SK-N-MC (cell line): Measurements from ENCODE around the gene PPARG.

ENCODE experiments used
- EZH2 ChIP-seq: fragments of 200-600 bp; sonication (generic); IDR thresholded peaks from one replicate; pipeline ENCODE4 v1.6.1; 2017; ENCODE audit warnings: antibody characterized with exemption
- POLR2AphosphoS5 ChIP-seq: IDR thresholded peaks from 2 replicates; pipeline ENCODE4 v1.6.1; 2012; ENCODE audit warnings: mild to moderate bottlenecking, low read depth, low read length, borderline replicate concordance

DNA sequence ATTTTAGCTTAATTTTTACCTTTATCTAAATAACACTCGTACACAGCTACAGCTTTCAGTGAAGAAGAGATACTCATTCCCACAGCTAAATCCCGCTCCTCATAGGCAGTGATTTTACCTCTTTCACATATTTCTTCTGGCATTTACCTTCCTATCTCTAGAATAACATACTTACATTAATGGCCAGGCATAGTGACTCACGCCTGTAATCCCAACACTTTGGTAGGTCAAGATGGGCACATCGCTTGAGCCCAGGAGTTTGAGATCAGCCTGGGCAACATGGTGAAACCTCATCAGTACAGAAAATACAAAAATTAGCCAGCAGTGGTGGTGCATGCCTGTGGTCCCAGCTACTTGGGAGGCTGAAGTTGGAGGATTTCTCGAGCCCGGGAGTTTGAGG is 80.2 kb downstream of the PPARG start:
- TF ChIP-seq EZH2 (no peak), POLR2AphosphoS5 (no peak)
